Glomerular visceral epithelial cell (primary cell): Measurements from ENCODE around the gene E4F1.

ENCODE experiments used
- DNase-seq: peaks from one replicate; pipeline ENCODE4 v3.0.0-alpha.2; 2016; ENCODE audit errors: extremely low spot score

E4F1 gene

GRCh38 chr16:2275476-2276367, 52.3 kb downstream of the E4F1 start:
- no peak for DNase-seq

- no peak for DNase-seq
Measured at GRCh38 chr16:2276368-2277195, 53.2 kb downstream of the E4F1 start.

- DNase-seq: no peak
Measured at GRCh38 chr16:2277466-2278271, 54.3 kb downstream of the E4F1 start.

GRCh38 chr16:2278272-2278608, 54.8 kb downstream of the E4F1 start:
- no peak for DNase-seq

- no peak for DNase-seq
Measured at GRCh38 chr16:2278956-2279800, 55.8 kb downstream of the E4F1 start.

GRCh38 chr16:2280461-2280860, 57.1 kb downstream of the E4F1 start:
- DNase-seq: no peak

- no peak for DNase-seq
Measured at GRCh38 chr16:2280981-2281542, 57.7 kb downstream of the E4F1 start.

GRCh38 chr16:2282262-2282661, 58.9 kb downstream of the E4F1 start:
- DNase-seq: no peak

GRCh38 chr16:2282866-2283555, 59.6 kb downstream of the E4F1 start:
- no peak for DNase-seq

GRCh38 chr16:2284001-2284770, 60.8 kb downstream of the E4F1 start:
- no peak for DNase-seq

GRCh38 chr16:2284797-2285576, 61.6 kb downstream of the E4F1 start:
- no peak for DNase-seq
